RWPE2 (cell line): ENCODE data around the gene LDLRAD4.

Source experiments
- ATAC-seq: fragments of 200-7000 bp; cut with Tn5 transposase; 3 replicates; pipeline ENCODE4 v1.9.1; 2021; ENCODE audit warnings: low read depth
- DNase-seq: peaks from one replicate; pipeline ENCODE4 v3.0.0-alpha.2; 2020; ENCODE audit warnings: low spot score
- H3K27ac ChIP-seq: fragments of 450-650 bp; 2 replicates; pipeline ENCODE4 v1.5.1; 2017; ENCODE audit warnings: mild to moderate bottlenecking; ENCODE audit not compliant: poor library complexity, severe bottlenecking
- H3K27me3 ChIP-seq: fragments of 250-450 bp; sonication (Bioruptor Pico); 2 replicates; pipeline ENCODE4 v1.5.1; 2021; ENCODE audit warnings: mild to moderate bottlenecking, moderate library complexity; ENCODE audit not compliant: insufficient read depth, poor library complexity, severe bottlenecking
- H3K36me3 ChIP-seq: fragments of 250-450 bp; sonication (Bioruptor Pico); 2 replicates; pipeline ENCODE4 v1.5.1; 2020; ENCODE audit warnings: low read depth, mild to moderate bottlenecking, moderate library complexity
- H3K4me1 ChIP-seq: fragments of 250-450 bp; sonication (Bioruptor Pico); 2 replicates; pipeline ENCODE4 v1.5.1; 2021; ENCODE audit warnings: mild to moderate bottlenecking, moderate library complexity; ENCODE audit not compliant: insufficient read depth, poor library complexity, severe bottlenecking
- H3K4me3 ChIP-seq: fragments of 250-450 bp; sonication (Bioruptor Pico); 2 replicates; pipeline ENCODE4 v1.5.1; 2021; ENCODE audit warnings: mild to moderate bottlenecking, moderate library complexity; ENCODE audit not compliant: severe bottlenecking
- H3K9me3 ChIP-seq: fragments of 250-450 bp; sonication (Bioruptor Pico); 2 replicates; pipeline ENCODE4 v1.5.1; 2021; ENCODE audit warnings: mild to moderate bottlenecking, moderate library complexity; ENCODE audit not compliant: severe bottlenecking
- TF ChIP-seq, protein P1 (sequence below): fragments of 450-650 bp; IDR thresholded peaks from one replicate; pipeline ENCODE4 v1.5.1; 2017; ENCODE audit warnings: mild to moderate bottlenecking, moderate library complexity; ENCODE audit not compliant: poor library complexity, severe bottlenecking

Gene LDLRAD4

DNA sequence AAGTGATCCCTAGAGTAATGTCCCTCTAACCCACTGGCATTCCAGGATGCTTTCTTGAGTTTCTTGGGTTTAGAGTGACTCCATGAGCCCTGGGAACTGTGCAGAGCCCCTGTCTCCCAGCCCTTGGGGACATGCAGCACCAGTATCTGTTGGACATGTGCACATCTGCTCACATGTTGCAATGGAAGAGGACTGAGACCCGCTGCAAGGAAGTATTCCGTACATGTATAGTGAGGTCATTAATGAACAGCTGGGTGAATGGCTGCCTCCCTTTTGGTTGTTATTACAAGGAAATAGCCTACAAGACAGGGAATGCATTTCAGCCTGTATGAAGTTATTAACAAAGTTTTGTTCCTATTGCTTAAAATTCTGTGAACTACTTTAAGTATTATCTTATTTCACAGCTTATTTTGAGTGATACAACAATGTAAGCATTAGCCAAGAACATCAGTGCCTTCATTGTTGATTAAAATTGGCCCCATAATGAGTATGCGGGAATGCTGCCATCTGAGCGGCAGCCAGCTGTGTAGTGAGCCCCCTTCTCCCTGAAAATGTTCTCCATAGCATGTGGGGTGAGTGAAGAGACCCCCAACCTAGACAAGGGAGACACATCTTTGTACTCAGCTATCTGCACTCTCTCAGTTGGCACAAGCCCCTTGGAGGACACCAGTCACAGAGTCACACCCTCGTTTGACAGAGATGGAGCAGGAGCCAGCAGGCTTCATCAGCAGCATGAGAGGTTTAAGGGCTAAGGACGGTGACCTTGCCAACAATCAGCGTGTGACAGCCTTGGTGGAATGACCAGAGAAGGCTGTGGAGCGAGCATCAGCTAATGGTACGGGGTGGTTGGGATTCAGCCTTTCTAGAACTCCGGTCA, 420.4 kb downstream of the LDLRAD4 start:
- peaks cover 3% of the 10 kb centered on the region for H3K27me3 ChIP-seq
- no peak overlapping the region for H3K27ac ChIP-seq
- no peak overlapping the region for H3K4me3 ChIP-seq
- H3K36me3 ChIP-seq, result no peaks in the 10 kb centered on the region
- ATAC-seq (no peak), DNase-seq (no peak)
- no peaks in the 10 kb centered on the region for H3K9me3 ChIP-seq
- no peaks in the 10 kb centered on the region for H3K4me1 ChIP-seq
- TF ChIP-seq, protein P1, sequence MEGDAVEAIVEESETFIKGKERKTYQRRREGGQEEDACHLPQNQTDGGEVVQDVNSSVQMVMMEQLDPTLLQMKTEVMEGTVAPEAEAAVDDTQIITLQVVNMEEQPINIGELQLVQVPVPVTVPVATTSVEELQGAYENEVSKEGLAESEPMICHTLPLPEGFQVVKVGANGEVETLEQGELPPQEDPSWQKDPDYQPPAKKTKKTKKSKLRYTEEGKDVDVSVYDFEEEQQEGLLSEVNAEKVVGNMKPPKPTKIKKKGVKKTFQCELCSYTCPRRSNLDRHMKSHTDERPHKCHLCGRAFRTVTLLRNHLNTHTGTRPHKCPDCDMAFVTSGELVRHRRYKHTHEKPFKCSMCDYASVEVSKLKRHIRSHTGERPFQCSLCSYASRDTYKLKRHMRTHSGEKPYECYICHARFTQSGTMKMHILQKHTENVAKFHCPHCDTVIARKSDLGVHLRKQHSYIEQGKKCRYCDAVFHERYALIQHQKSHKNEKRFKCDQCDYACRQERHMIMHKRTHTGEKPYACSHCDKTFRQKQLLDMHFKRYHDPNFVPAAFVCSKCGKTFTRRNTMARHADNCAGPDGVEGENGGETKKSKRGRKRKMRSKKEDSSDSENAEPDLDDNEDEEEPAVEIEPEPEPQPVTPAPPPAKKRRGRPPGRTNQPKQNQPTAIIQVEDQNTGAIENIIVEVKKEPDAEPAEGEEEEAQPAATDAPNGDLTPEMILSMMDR, result no peak

DNA sequence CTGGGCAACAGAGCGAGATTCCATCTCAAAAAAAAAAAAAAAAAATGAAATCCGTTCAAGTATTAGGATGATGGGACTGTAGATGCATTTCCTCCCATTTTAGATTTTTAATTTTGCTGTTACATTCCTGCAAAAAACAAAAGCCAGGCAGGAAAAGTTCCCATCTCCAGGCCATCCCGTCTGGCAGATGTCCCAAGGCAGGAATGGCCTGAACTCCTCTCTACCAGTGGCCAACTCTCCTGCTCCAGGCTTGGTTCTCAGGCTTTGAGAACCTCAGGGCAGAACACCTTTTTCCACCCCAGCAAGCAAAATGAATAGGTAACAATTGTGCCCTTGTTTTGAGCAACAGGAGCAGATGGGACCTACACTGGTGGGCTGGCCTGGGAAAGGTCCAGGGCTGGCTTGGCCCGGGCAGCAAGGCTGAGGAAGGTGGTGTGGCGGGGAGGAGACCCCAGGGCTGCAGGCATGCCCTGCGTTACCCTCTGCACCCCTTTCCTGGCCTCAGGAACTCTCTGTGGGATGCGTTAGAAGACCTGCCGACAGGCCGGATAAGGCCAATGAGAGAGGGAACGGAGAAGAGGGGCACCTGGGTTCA, 421.8 kb downstream of the LDLRAD4 start:
- ATAC-seq (no peak), DNase-seq (no peak)
- Histone ChIP-seq H3K36me3 (no peaks in the 10 kb centered on the region), H3K4me1 (no peaks in the 10 kb centered on the region), H3K27ac (no peak overlapping the region), H3K27me3 (peaks cover 3% of the 10 kb centered on the region), H3K4me3 (no peak overlapping the region), H3K9me3 (no peaks in the 10 kb centered on the region)
- TF ChIP-seq, protein P1, result no peak

DNA sequence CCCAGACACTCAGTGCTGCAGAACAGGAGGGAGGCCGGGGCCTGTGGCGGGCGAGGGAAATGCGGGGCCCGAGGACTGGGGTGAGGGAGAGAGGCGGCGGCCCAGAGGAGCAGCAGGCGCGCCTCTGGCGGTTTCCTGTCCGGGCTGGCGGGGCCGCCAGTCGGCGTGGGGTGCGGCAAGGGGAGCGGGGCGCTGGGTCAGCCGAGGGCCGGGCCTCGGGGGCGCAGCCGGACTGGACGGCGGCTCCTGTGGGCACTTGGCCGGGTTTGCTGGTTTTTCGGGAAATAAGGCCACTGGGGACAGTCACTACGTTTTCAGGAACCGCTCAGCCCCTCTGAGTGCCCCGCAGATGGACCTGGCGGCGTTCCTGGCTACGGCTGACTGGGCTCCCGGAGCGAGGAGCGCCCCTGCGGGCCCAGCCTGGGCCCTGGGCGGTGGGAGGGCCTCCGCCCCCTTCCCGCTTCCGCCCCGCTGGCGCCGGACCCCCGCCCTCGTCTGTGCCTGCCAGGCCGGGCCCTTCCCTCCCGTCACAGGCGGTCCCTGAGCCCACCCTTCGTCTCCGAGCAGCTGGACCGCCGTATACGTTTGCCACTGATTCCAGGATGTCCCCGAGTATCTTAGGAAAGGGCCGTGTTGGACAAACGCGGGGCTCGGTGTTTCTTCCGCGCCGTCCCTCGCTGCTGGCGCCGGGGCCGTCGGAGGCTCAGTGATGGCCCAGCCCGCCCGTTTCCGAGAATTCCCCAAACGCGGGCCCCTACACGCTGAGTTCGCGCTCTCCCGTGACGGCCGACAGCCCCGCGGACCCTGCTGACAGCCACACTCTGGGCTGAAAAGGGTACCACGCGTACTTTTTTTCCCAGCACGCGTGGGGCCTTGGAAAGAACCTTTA, 423.2 kb downstream of the LDLRAD4 start:
- Histone ChIP-seq H3K4me1 (no peaks in the 10 kb centered on the region), H3K36me3 (no peaks in the 10 kb centered on the region), H3K4me3 (peak overlapping the region; percentile 4), H3K27me3 (peaks cover 3% of the 10 kb centered on the region), H3K27ac (no peak overlapping the region), H3K9me3 (no peaks in the 10 kb centered on the region)
- ATAC-seq, result peak; percentile 70
- no peak for DNase-seq
- TF ChIP-seq, protein P1, result no peak

DNA sequence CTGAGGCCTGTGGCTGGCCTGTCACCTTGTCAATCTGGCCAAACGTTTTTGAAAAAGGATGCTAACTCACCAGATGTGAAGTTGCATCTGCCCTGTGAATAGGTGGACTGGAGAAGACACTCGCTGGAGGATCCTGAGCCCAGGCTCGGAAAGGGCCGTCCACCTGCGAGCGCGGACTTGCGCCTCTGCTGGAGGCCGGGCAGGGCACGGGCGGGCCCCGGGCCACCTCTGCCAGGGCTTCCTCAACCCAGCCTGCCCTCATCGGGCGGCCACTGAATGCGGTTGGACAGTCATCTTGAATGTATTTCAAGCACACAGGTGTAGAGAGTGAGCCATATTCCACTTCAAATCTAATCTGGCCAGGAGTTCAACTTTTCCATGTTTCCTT, 423.9 kb downstream of the LDLRAD4 start:
- Histone ChIP-seq H3K4me1 (no peaks in the 10 kb centered on the region), H3K27ac (no peak overlapping the region), H3K4me3 (no peak overlapping the region), H3K27me3 (peaks cover 3% of the 10 kb centered on the region), H3K36me3 (no peaks in the 10 kb centered on the region), H3K9me3 (no peaks in the 10 kb centered on the region)
- TF ChIP-seq, protein P1, result no peak
- no peak for DNase-seq
- no peak for ATAC-seq
